GM19468 (cell line): ENCODE measurements around the gene RIPOR3.
"Not testable (repeated sequence)": the region's sequence is repeated elsewhere in the genome, so short reads cannot be mapped to it uniquely, and the experiment has no call there.

ENCODE experiments used
- ATAC-seq: cut with Tn5 transposase; IDR thresholded peaks from one replicate; pipeline ENCODE4 v1.9.1; 2021; ENCODE audit warnings: mild to moderate bottlenecking, moderate library complexity, moderate number of reproducible peaks; ENCODE audit not compliant: unreplicated experiment; ENCODE audit errors: extremely low read depth

Gene RIPOR3

GRCh38 chr20:50580842-50581544, 110.3 kb downstream of the RIPOR3 start:
- no peak for ATAC-seq

DNA sequence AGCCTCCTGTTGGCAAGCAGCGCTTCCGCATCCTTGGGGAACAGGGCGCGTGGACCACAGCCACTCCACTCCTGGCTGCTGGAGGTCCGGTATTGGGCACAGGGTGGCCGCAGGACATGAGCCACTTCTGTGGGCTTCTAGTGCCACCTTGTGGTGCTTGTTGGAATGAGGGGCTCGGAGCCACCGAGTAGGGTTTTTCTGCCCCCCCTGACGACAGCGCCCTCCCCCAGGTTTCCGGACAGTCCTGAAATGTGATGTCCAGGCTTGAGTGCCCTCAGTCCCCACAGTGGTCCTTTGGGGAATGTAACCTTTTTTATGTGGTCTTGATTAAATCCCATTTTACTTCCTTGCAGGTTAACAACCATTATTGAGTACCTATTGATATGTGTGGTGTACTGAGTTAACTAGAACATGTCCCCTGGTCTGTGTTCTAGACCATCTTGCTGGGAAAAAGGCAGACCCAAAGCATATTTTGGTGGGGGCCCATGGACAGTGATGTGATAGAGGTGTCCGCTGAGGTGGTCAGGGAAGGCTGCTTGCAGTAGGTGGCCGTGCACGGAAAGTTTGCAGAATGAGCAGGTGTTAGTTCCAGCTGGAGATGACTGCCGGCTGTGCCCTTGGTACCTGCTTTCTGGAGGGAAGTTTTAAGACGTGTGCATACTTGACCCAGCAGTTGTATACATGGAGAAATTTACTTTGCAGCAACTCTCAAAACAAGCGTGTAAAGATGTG, 111.2 kb downstream of the RIPOR3 start:
- ATAC-seq: no peak

DNA sequence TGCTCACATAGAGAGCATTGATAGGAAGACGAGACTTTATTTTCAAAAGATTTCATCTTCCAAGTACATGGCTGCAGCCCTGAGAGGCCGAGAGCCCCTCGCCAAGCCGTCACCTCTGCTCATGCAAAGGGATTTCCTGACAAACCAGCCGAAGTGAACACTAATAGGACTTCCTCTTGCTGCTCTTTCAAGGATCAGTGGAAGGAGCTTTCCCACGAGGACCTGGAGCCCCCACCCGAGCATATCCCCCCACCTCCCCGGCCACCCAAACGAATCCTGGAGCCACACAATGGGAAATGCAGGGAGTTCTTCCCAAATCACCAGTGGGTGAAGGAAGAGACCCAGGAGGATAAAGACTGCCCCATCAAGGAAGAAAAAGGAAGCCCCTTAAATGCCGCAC, 111.8 kb downstream of the RIPOR3 start:
- no peak for ATAC-seq

GRCh38 chr20:50578778-50579165, 112.6 kb downstream of the RIPOR3 start:
- ATAC-seq: no peak

GRCh38 chr20:50578061-50578777, 113.1 kb downstream of the RIPOR3 start:
- ATAC-seq: no peak

DNA sequence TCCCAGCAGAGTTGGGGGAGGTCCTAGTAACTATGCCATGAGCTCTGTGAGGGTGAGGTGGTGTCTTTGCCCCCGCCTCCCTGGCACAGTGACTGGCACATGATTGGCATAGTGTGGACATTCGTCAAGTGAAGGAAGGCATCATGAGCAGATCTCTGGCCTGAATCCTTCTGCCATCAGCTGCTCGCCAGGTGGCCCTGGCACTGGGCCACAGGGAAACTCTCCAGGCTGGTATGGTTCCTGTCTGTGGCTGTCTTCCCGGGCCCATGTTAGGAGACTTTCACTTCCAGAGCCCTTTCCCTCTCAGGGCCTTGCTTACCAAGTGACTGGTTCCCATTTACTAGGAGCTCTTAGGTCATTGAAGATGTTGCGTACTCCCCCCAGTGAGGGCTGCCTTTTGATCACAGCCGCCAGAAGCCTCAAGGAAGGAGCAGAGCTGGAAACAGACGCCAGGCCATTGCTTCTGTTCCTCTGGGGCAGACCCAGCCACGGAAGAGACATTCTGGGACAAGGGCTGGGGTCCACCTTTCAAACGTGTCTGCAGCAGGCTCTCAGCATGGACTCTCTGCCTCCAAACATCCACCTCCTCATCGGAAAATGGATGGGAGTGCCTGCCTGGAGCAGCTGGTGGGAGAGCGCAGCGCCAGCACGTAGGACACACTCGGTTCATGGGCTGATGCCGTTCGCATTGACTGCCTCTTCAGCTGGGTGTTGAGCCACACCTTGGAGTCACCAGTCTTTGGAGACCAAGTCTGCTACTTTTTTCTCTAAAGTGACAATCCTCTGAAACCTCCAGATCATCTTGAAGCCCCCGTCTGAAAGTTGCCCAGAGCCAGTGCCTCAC, 113.9 kb downstream of the RIPOR3 start:
- ATAC-seq: no peak

- ATAC-seq: no peak
Measured at GRCh38 chr20:50575865-50576720, 115.2 kb downstream of the RIPOR3 start.

DNA sequence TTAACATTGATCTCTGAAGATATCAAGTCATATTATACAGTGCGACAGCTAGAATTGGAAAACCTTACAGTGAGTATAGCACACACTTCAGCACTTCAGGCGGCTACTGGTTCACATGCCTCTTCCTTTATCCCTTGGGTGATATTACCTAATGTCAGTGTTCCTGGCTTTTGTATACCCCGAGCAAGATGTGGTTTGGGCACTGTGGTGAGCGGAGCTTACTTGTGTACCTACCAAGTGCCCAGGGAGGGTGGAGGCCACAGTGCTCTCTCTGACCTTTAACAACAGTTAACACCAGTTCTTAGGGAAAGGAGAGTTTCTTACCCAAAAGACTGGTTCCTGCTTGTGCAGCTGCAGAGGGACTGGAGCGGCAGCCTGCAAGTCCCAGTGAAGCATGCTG, 116.8 kb downstream of the RIPOR3 start:
- no peak for ATAC-seq

DNA sequence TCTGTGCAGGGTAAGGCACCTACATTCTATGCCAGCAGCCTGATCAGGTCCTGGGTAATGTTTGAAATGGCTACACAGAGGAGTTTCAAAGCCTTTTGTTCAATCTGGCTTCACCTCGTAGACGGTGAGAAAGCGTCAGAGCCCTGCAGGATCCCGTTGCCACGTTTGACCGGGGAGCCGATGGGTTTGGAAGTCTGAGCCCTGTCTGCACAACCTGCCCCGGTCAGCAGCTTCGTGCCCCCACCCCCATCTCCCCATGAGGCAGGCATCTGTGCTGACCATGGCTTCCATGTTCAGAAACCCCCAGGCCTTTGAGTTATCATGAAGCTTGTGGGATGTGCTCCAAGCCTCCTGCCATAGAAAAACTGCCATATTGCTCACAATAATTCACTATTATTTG, 117.2 kb downstream of the RIPOR3 start:
- no peak for ATAC-seq

GRCh38 chr20:50572938-50573777, 118.2 kb downstream of the RIPOR3 start:
- no peak for ATAC-seq

- ATAC-seq: no peak
Measured at GRCh38 chr20:50571466-50571865, 119.9 kb downstream of the RIPOR3 start.

GRCh38 chr20:50569864-50570836, 121.2 kb downstream of the RIPOR3 start:
- ATAC-seq: peak; percentile 29

DNA sequence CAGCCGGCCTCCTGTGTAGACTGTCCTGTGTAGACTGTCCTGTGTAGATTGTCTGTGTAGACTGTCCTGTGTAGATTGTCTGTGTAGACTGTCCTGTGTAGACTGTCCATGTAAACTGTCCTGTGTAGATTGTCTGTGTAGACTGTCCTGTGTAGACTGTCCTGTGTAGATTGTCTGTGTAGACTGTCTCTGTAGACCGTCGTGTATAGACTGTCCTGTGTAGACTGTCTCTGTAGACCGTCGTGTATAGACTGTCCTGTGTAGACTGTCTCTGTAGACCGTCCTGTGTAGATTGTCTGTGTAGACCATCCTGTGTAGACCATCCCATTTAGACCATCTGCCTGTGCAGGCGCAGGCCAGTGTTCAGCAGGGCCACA, 121.9 kb downstream of the RIPOR3 start:
- not testable (repeated sequence) for ATAC-seq

GRCh38 chr20:50568549-50568942, 122.8 kb downstream of the RIPOR3 start:
- ATAC-seq: no peak

GRCh38 chr20:50567860-50568548, 123.3 kb downstream of the RIPOR3 start:
- ATAC-seq: no peak

DNA sequence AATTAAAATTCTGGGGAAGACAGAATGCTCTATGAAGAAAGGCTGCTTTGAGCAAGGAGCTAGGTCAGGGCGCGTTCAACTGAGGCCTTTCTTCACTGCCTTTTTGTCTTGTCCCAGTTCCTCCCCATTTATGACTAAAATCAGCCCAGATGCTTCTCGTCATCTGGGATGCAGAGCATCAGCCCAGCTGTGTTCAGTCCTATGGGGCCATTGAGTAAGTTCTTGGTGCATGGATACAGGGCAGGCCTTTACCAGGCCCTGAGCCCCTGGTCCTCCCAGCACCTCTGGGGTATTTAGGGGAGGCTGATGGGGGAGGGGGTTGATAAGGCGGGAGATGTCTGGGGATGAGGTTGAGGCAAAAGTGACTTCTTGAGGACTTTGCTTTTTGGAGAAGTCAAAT, 125.5 kb downstream of the RIPOR3 start:
- ATAC-seq: no peak

DNA sequence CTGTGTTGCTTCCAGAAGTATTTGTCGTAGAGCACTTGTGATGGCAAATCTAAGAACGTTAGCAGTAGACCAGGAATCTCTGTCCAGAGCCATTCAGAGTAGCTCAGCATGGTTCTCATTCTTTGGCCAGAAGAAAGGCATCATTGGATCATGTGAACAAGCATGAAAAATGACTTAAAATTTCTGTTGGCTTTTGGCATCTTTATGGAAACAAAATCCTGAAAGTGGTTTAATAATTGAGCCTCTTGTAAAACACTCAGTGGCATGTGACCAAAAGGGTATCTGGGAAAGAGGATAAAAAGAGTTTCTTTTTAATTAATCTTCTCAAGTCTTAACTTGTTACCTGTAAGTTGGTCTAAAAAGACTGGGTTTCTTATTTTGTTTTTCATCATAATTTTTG, 126.0 kb downstream of the RIPOR3 start:
- no peak for ATAC-seq
